Mucosa of descending colon (tissue), 3 donors: ENCODE results near the gene NLGN4Y. TPM values are rescaled to one million over a fixed set of nuclear protein-coding genes. Genes with fewer than 3 reads are reported as not detected.

ENCODE experiments used
- ATAC-seq: fragments of 200-7000 bp; cut with Tn5 transposase; one replicate; pipeline ENCODE4 v1.9.1; 2020; ENCODE audit warnings: mild to moderate bottlenecking, moderate library complexity
- DNase-seq, 3 donors: peaks; one replicate each; pipeline ENCODE4 v3.0.0-alpha.2; 2020
- H3K36me3 ChIP-seq: fragments of 200-600 bp; one replicate; pipeline ENCODE4 v1.8.0; 2021; ENCODE audit warnings: low read depth, mild to moderate bottlenecking
- H3K4me1 ChIP-seq: fragments of 200-600 bp; one replicate; pipeline ENCODE4 v1.8.0; 2021; ENCODE audit warnings: low read depth, mild to moderate bottlenecking
- H3K4me3 ChIP-seq: fragments of 200-600 bp; one replicate; pipeline ENCODE4 v1.8.0; 2021; ENCODE audit warnings: mild to moderate bottlenecking
- H3K9me3 ChIP-seq: fragments of 200-600 bp; one replicate; pipeline ENCODE4 v1.8.0; 2021; ENCODE audit warnings: mild to moderate bottlenecking
- intact Hi-C, 2 donors: fragments of 100-400 bp; cut with DNase I in 1 of 2; cut with micrococcal nuclease in 1 of 2; formaldehyde crosslinking; loops; one replicate each; pipeline versions ENCODE4 v1.11.0 to v1.11.1; 2022; cut with DNase I, micrococcal nuclease
- total RNA-seq, 3 donors: library from RNA; stranded (reverse); fragmentation: NEBNext Ultra II Directional in 2 of 3; extraction: Animal tissue kit (Norgen Biotek cat#: 25700) in 2 of 3; gene quantifications; one replicate each; pipeline versions ENCODE4 v1.2.1 to v1.2.4, GENCODE V29; 2021 to 2023
- TF ChIP-seq, protein P1 (sequence below): fragments of 200-600 bp; IDR thresholded peaks from one replicate; pipeline ENCODE4 v1.8.0; 2022; ENCODE audit warnings: antibody characterized with exemption, mild to moderate bottlenecking
- donor health status: DM: no; HTN: no; CAD: no; lungs with moderate emphysema.
- donor health status: DM: no; HTN: no; CAD: no.
- donor health status: DM: no; HTN: yes; CAD: no.

NLGN4Y gene
- total RNA-seq, 3 donors from 2014 or later = 1.3 to 15.0 TPM; not detected in 1

DNA sequence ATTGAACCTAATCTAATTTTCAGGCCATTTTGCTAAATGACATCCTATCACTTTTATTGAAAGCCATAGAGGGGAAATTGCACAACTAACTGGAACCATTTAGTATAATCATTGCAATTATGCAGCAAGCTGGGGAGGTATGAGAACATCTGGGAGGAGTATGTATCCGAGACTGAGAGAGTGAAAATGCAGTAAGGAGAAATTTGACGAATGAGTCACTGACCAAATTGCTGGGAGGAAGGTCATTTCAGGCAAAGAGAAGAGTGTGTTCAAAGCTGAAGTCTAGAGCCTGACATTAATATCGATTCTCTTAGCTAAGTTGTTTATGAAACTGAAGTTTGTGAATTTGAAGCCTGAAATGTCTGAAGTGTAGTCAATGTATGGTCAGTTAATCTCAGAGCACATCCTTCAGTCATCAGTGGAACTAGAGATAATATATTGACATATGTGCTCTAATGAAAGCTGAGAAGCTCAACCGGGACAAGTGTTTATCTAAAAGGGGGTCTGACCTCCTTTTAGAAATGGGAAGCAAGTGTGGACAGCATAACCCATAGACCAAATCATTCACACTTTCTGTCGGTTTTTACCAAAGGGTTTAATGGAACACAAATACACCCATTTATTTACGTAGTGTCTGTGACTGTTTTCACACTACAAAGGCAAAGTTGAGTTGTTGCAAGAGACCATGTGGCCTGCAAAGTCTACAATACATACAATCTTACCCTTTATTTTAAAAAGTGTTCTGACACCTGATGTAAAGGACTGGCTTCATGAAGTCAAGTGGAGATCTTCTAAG lies 120.0 kb downstream of the NLGN4Y start:
- Histone ChIP-seq H3K9me3 (no peaks in the 10 kb centered on the region), H3K4me1 (no peaks in the 10 kb centered on the region), H3K36me3 (no peaks in the 10 kb centered on the region), H3K4me3 (no peak overlapping the region)
- TF ChIP-seq, protein P1, sequence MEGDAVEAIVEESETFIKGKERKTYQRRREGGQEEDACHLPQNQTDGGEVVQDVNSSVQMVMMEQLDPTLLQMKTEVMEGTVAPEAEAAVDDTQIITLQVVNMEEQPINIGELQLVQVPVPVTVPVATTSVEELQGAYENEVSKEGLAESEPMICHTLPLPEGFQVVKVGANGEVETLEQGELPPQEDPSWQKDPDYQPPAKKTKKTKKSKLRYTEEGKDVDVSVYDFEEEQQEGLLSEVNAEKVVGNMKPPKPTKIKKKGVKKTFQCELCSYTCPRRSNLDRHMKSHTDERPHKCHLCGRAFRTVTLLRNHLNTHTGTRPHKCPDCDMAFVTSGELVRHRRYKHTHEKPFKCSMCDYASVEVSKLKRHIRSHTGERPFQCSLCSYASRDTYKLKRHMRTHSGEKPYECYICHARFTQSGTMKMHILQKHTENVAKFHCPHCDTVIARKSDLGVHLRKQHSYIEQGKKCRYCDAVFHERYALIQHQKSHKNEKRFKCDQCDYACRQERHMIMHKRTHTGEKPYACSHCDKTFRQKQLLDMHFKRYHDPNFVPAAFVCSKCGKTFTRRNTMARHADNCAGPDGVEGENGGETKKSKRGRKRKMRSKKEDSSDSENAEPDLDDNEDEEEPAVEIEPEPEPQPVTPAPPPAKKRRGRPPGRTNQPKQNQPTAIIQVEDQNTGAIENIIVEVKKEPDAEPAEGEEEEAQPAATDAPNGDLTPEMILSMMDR = no peak
- ATAC-seq (no peak), DNase-seq (no peak)
- intact Hi-C loops = no loop called here

DNA sequence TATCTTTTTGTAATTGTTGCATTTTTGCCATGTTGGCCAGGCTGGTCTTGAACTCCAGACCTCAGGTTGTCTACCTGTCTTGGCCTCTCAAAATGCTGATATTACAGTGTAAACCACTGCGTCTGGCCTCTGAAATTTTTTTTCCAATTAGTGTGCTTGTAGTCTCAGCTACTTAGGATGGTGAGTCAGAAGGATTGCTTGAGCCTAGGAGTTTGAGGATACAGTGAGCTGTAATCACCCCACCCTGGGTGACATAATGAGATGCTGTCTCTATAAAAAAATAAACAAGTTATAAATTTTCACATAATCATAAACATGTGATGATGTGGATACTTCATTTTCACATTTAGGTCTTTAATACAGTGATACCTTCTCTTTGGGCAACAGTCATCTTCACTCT lies 154.9 kb downstream of the NLGN4Y start:
- DNase-seq (no peak), ATAC-seq (no peak)
- H3K36me3 ChIP-seq = no peaks in the 10 kb centered on the region
- H3K4me1 ChIP-seq = no peaks in the 10 kb centered on the region
- no peaks in the 10 kb centered on the region for H3K9me3 ChIP-seq
- H3K4me3 ChIP-seq = no peak overlapping the region
- TF ChIP-seq, protein P1 = no peak
- intact Hi-C loops = no loop called here

DNA sequence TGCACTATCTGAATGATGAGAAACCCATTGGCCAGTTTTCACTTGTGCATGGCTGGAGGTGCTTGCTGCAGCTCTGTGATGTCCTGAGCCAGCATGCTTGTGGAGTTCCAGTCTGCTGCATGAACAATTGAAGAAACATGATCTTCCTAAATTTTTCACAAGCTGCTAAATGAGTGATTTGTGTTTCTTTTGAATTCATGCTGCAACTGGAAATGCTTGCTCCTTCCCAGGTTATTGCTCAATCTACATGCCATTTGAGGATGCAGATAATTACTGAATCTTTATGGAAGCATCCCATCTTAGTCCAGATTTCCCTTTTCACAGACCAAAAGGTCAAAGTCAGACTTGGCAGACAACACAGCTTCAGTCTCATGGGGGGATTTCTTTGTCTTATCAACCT lies 170.2 kb downstream of the NLGN4Y start:
- Histone ChIP-seq H3K4me3 (no peak overlapping the region), H3K4me1 (no peaks in the 10 kb centered on the region), H3K9me3 (no peaks in the 10 kb centered on the region), H3K36me3 (no peaks in the 10 kb centered on the region)
- TF ChIP-seq, protein P1 = no peak
- intact Hi-C loops = no loop called here
- DNase-seq = no peak
- no peak for ATAC-seq

DNA sequence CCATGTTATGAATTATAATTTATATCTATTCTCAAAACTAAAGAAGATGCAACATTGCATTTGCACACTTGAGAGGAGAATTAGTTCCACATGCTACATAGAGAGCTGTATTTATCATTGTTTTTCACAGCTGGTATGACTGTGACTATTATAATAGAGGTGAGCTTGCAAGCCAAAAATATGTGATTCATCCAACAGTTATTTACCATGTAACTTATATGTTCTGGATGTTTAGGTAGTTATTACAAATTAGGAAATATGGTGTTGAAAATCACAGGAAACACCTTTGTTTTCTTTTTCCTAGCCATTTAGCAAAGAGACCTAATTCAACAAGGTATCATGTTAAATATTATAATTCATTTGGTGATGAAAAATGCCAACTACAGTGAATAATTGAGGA lies 183.8 kb downstream of the NLGN4Y start:
- TF ChIP-seq, protein P1 = no peak

DNA sequence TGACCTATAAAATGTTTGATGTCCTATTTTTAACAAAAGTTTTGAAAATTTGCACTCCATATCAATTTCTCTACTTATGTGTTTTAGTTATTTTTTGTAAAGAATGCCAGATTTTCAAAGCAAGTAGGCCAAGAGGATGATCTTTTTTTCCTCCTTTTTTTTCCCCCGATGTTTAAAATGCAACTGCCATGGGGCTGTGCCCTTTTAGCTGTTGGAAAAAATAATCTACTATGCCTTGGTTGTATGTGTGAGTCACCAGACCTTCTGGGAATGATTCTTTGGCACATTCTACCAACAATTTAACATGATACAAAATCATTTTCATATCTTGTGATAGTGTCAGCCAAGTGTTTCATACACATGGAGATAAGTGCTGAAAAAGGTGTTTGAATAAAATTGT lies 217.3 kb downstream of the NLGN4Y start:
- no peak for DNase-seq
- no peaks in the 10 kb centered on the region for H3K4me1 ChIP-seq
- intact Hi-C loops = no loop called here

More for the DNA sequence above, 183.8 kb downstream of the NLGN4Y start:
- Histone ChIP-seq H3K4me3 (no peak overlapping the region), H3K9me3 (no peaks in the 10 kb centered on the region), H3K36me3 (no peaks in the 10 kb centered on the region), H3K4me1 (no peaks in the 10 kb centered on the region)
- ATAC-seq (no peak), DNase-seq (no peak)
- intact Hi-C loops = no loop called here

More for the DNA sequence above, 217.3 kb downstream of the NLGN4Y start:
- ATAC-seq = no peak
- TF ChIP-seq, protein P1 = no peak
- Histone ChIP-seq H3K9me3 (no peaks in the 10 kb centered on the region), H3K4me3 (no peak overlapping the region), H3K36me3 (no peaks in the 10 kb centered on the region)
